Activated CD8-positive, alpha-beta memory T cell treated with anti-CD3 and anti-CD28 coated beads, Interleukin-2, amount 50 U/mL, for 4 hours (primary cell): ENCODE data around the gene DRC7.
"Not testable (repeated sequence)": the region's sequence is repeated elsewhere in the genome, so short reads cannot be mapped to it uniquely, and the experiment has no call there.

ENCODE experiments used
- DNase-seq: peaks from one replicate; pipeline ENCODE4 v3.0.0-alpha.2; 2020

DRC7 gene

DNA sequence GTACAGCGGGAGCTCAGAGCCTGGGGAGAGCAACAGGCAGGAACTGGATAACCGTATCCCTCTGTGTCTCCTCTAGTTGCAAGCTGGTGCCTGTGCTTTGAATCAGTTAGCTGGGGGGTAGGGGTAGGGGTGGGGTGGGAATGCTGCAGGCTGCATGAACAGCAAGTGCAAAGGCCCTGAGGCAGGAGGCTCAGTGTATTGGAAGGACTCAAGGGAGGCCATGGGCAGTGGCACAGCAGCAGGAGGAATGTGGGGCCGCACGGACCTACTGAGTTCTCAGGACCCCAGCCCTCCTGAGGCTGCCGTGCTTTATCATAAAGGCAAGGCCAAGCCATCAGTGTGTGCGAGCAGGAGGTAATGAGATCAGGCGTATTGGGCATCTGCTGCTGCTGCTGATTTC lies 44.2 kb downstream of the DRC7 start:
- no peak for DNase-seq

- no peak for DNase-seq
These were observed 45.3 kb downstream of the DRC7 start for GRCh38 chr16:57739756-57740422.

- no peak for DNase-seq
These were observed 45.9 kb downstream of the DRC7 start for GRCh38 chr16:57740423-57741071.

GRCh38 chr16:57741660-57742191 lies 47.1 kb downstream of the DRC7 start:
- no peak for DNase-seq

DNA sequence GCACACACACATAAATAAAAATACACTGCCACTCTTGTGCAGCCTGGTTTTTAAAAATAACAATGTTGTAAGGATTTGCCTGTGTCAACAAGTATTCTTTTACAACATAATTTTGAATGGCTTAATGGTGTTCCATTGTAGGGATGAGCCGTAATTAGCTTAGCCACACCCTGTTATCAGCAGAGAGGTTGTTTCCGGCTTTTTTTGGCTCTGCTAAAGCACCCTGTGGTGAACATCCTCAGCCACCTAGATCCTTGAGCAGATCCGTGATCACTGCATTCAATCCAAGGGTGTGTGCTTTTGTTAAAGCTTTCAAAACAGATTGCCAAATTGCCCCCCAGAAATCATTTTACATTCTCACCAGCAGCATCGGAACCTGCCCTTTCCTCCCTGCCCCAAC lies 47.9 kb downstream of the DRC7 start:
- no peak for DNase-seq

GRCh38 chr16:57743458-57743857 lies 48.9 kb downstream of the DRC7 start:
- no peak for DNase-seq

DNA sequence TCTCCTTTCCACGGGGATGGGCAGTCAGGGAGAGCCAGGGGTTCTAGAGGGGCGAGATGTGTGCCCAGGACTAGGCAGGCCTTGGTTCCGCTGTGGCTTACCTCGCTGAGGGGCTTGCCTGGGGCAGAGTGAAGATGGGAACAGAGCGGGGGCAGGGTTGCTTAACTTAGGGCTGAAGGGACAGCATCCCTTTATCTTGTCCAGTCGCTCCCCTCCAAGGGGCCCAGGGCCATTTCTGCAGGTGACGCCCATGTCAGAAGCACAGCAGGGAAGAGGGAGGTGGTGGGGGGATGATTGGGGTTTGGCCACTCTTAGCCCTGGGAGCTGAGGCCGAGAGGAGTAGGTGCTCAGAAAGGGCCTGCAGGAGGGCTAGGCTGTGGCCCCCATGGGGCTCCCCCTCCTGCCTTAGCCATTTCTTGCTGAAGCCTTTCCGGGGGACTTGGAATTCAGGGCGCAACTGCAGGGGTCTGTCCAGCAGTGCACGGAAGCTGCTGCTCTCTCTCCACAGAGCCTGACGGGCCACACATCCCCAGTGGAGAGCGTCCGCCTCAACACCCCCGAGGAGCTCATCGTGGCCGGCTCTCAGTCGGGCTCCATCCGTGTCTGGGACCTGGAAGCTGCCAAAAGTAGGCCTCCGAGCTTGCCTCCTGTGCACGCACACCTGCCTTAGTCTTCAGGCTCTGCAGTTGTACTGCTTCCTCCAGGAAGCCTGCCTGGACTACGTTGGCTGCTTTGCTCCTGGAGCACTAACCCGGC lies 49.5 kb downstream of the DRC7 start:
- DNase-seq: no peak

DNA sequence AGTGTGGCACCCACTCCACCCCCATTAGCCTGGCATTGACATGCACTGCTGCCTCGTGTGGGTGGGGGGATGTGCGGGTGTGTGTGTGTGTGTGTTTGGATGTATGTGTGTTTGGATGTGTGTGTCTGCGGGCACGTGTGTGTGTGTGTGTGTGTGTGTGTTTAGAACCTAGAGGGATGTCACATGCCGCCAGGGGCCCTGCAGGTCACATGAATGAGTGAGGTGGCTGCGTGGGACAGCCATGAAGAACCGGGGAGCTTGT lies 50.0 kb downstream of the DRC7 start:
- no peak for DNase-seq

DNA sequence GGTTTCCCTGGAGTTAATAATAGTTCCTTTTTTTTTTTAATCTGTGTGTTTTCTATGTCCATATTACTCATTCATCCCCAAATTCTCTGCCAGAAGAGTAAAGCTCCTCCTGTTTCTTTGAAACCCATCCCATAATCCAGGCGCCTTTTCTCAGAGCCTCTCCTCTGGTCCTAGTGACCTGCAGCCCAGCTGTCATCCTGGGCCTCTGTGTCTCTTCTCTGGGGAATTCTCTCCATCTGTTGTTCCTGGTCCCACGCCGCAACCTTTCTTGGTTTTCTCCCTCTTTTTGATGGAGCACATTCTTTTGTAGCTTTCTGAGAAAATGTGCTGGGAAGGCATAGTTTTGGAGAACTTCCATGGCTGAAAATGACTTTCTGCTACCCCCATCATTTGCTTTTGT lies 51.2 kb downstream of the DRC7 start:
- no peak for DNase-seq

DNA sequence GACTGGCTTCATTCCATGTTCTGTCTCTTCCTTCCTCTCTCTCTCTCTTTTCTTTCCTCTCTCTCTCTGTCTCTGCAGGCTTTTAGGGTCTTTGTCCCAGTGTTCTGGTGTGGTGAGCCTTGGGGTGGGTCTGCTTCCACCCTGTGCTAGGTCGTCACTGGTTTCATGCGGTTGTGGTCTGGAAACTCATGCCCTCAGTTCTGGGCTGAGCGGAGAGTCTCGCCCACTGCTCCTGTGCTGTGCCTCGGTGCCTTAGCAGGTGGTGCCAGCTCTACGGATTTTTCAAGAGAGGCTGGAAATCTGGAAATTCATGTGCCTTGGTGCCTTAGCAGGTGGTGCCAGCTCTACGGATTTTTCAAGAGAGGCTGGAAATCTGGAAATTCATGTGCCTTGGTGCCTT lies 51.7 kb downstream of the DRC7 start:
- not testable (repeated sequence) for DNase-seq

DNA sequence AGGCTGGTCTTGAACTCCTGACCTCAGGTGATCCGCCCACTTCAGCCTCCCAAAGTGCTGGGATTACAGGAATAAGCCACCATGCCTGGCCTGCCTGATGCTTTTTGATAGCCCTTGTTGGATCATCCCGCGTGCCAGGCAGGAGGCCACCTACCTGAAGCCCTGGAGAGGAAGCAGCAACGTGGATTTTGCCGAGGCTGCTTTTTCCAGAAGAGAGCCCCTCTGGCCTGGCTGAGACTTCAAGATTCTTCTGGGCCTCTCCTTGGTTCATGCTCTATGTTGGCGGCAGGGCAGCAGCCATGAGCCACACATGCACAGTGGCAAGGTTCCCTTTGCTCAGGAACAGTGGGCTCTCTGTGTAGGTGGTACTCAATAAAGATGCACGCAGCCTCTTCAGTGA lies 52.5 kb downstream of the DRC7 start:
- DNase-seq: no peak

DNA sequence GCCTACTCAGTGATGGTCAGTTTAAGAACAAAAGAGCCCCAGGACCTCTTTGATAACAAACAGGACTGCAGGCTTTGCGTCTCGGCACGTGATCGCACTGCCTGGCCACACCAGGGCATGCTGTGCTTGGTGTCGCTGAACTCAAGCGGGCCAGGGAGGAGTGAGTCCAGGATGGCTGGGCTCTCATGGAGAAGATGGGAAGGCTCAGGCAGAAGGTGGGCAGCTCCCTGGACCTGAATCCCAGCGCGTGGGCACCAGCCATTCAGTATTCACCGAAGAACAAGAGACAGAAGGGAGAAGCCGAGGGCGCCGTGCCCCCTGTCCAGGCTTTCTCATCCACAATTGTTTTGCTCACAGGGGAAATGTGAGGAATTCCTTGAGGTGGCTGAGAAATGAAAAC lies 52.9 kb downstream of the DRC7 start:
- DNase-seq: no peak

DNA sequence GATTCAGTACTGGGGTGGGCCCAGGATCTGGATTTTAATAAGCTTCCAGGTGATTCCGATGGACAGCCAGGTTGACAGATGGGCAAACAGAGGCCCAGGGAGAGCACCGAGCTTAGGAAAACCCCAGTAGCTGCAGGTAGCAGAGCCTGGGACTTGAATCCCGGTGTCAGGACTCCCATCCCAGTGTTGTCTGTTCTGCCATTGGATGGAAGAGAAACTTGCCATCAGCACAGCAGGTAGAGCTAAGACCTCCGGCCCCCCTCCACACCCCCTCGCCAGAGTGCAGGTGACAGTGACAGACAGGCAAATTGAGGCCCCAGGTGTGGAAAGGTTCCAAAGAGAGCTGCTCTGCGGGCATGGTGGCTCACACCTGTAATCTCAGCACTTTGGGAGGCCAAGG lies 53.4 kb downstream of the DRC7 start:
- DNase-seq: no peak

DNA sequence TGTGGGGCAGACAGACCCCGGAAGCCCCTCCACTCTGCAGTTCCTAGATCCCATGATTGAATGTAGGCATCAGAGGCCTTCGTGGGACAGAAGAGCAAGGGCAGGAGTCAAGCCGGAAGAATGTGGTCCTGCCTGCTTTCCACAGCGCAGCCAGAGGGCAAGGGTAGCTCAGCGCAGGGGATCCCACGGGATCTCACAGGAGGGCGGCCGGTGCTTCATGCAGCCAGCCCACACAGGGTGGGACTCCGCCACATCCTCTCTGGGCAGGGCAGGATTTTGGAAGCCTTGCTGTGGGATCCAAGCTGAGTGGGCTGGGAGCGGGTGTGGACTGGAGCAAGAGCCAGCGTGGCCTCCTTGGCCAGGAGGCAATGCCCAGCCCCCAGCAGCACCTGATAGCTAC lies 54.0 kb downstream of the DRC7 start:
- no peak for DNase-seq

DNA sequence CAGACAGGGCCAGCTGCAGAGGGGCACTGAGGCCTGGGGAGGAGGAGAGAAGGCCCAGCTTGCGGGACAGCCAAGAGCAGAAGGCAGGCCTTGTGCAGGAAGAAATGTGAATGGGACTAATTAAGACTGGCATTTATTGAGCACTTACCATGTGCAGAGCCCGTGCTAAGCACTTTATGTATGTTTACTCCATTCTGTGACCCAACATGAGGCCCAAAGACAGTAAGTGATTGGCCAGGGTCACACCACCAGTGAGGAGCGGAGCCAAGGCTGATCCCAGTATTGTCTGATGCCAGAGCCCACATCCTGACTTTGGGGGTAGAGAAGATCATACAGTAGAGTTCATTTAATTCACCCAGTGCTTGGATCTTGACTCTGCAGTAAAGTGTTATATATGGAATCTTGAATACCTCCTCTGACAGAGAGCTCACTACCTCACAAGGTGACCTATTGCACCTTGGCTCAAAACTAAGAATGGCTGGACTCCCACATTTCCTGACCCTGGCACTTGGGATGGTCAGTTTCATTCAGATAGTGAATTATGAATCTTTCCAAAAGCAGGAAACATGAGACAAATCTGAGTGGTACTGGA lies 54.6 kb downstream of the DRC7 start:
- DNase-seq: no peak

- DNase-seq: no peak
These were observed 55.3 kb downstream of the DRC7 start for GRCh38 chr16:57749856-57750452.

- no peak for DNase-seq
These were observed 56.4 kb downstream of the DRC7 start for GRCh38 chr16:57750796-57751538.

DNA sequence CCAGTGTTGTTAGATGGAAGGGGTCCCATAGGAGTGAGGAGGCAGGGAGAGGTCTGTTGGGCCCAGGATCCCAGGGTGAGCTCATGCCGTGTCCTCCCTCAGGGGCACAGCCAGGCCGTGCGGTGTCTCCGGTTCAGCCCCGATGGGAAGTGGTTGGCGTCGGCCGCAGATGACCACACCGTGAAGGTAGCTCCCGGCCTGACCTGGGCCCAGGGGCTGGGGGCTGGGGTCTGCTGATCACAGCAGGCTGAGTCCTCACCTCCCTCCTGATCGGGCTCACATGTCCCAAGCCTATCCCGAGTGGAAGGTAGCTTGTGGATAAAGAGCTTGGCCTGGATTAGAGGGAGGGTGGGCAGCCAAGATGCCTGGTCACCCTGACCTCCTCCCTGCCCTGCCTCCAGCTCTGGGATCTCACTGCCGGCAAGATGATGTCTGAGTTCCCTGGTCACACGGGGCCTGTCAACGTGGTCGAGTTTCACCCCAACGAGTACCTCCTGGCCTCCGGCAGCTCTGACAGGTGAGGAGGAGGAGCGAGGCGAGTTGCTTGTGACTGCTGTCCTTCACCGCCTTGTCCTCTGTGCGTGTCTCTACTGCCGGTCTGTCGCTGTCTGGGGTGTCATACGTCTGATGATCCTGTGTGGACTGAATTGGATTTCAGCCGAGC lies 57.1 kb downstream of the DRC7 start:
- DNase-seq: no peak

GRCh38 chr16:57752203-57752580 lies 57.6 kb downstream of the DRC7 start:
- DNase-seq: no peak

- DNase-seq: no peak
These were observed 58.2 kb downstream of the DRC7 start for GRCh38 chr16:57752581-57753447.
